ENCODE results near the gene LDHD.

The LDHD gene

GRCh38 chr16:75066861-75067447 lies 49.6 kb downstream of the LDHD start:
- no peak overlapping the region for H3K27ac Mint-ChIP-seq
- no peak for DNase-seq (ENCODE audit: low spot score in 2 of 2)
- no peak for ATAC-seq
- H3K4me1 Mint-ChIP-seq: peaks cover 28% of the 10 kb centered on the region
- H3K9me3 Mint-ChIP-seq: no peaks in the 10 kb centered on the region
- no peak overlapping the region for H3K4me3 Mint-ChIP-seq
- H3K36me3 Mint-ChIP-seq: no peaks in the 10 kb centered on the region

- H3K4me1 Mint-ChIP-seq: peaks cover 26% of the 10 kb centered on the region
- peak overlapping the region; percentile 67 for H3K4me3 Mint-ChIP-seq
- no peaks in the 10 kb centered on the region for H3K36me3 Mint-ChIP-seq
- no peak for ATAC-seq
- DNase-seq (ENCODE audit: low spot score in 2 of 2): no peak
- H3K27ac Mint-ChIP-seq: peak overlapping the region; percentile 85
- no peaks in the 10 kb centered on the region for H3K9me3 Mint-ChIP-seq
Observed at GRCh38 chr16:75065521-75066149, 50.9 kb downstream of the LDHD start.

- peak; percentile 94 for ATAC-seq
- Mint-ChIP-seq H3K4me1 (peaks cover 21% of the 10 kb centered on the region), H3K36me3 (no peaks in the 10 kb centered on the region), H3K27ac (peak overlapping the region; percentile 85), H3K9me3 (no peaks in the 10 kb centered on the region), H3K4me3 (peak overlapping the region; percentile 67)
- no peak for DNase-seq (ENCODE audit: low spot score in 2 of 2)
Observed at GRCh38 chr16:75065149-75065505, 51.5 kb downstream of the LDHD start.

GRCh38 chr16:75064403-75065148 lies 52.0 kb downstream of the LDHD start:
- no peaks in the 10 kb centered on the region for H3K9me3 Mint-ChIP-seq
- DNase-seq (ENCODE audit: low spot score in 2 of 2) (no peak), ATAC-seq (peak; percentile 79)
- peak overlapping the region; percentile 85 for H3K27ac Mint-ChIP-seq
- peaks cover 20% of the 10 kb centered on the region for H3K4me1 Mint-ChIP-seq
- H3K36me3 Mint-ChIP-seq: no peaks in the 10 kb centered on the region
- peak overlapping the region; percentile 67 for H3K4me3 Mint-ChIP-seq

- Mint-ChIP-seq H3K27ac (no peak overlapping the region), H3K4me1 (peaks cover 20% of the 10 kb centered on the region), H3K9me3 (no peaks in the 10 kb centered on the region), H3K36me3 (no peaks in the 10 kb centered on the region), H3K4me3 (peak overlapping the region; percentile 67)
- DNase-seq (ENCODE audit: low spot score in 2 of 2) (no peak), ATAC-seq (no peak)
Observed at GRCh38 chr16:75063549-75064088, 53.0 kb downstream of the LDHD start.

- H3K4me3 Mint-ChIP-seq: no peak overlapping the region
- no peaks in the 10 kb centered on the region for H3K36me3 Mint-ChIP-seq
- no peaks in the 10 kb centered on the region for H3K9me3 Mint-ChIP-seq
- no peak for ATAC-seq
- no peak overlapping the region for H3K27ac Mint-ChIP-seq
- no peak for DNase-seq (ENCODE audit: low spot score in 2 of 2)
- peaks cover 20% of the 10 kb centered on the region for H3K4me1 Mint-ChIP-seq
Observed at GRCh38 chr16:75062976-75063346, 53.6 kb downstream of the LDHD start.

- Mint-ChIP-seq H3K4me1 (peaks cover 20% of the 10 kb centered on the region), H3K36me3 (no peaks in the 10 kb centered on the region), H3K4me3 (no peak overlapping the region), H3K27ac (no peak overlapping the region), H3K9me3 (no peaks in the 10 kb centered on the region)
- DNase-seq (ENCODE audit: low spot score in 2 of 2): no peak
- ATAC-seq: no peak
Observed at GRCh38 chr16:75062135-75062975, 54.2 kb downstream of the LDHD start.

All from stimulated activated effector memory CD8-positive, alpha-beta T cell treated with anti-CD3 and anti-CD28 coated beads, Interleukin-12 subunit alpha, Interleukin-12 subunit beta, amount 100 ng/mL, for 72 hours (primary cell).